ENCODE results near the gene RDH13.
A peak's percentile ranks its signal among the peaks of the same experiment; 100 is the strongest.

GRCh38 chr19:55080968-55081769 lies 18.2 kb upstream of the RDH13 start:
- no peak for TF ChIP-seq CTCF (IDR thresholded peaks at IDR 0.05)
- TF ChIP-seq POLR2AphosphoS5 (IDR thresholded peaks at IDR 0.05) = peak in 1 of 4 donors; percentile 14
- no peak for TF ChIP-seq POLR2A (IDR thresholded peaks at IDR 0.05)
